Activated CD8-positive, alpha-beta memory T cell treated with anti-CD3 and anti-CD28 coated beads, Interleukin-2, amount 50 U/mL, for 48 hours (primary cell): ENCODE measurements around the gene QRFP.

ENCODE experiments used
- DNase-seq: peaks from one replicate; pipeline ENCODE4 v3.0.0-alpha.2; 2020

QRFP gene

DNA sequence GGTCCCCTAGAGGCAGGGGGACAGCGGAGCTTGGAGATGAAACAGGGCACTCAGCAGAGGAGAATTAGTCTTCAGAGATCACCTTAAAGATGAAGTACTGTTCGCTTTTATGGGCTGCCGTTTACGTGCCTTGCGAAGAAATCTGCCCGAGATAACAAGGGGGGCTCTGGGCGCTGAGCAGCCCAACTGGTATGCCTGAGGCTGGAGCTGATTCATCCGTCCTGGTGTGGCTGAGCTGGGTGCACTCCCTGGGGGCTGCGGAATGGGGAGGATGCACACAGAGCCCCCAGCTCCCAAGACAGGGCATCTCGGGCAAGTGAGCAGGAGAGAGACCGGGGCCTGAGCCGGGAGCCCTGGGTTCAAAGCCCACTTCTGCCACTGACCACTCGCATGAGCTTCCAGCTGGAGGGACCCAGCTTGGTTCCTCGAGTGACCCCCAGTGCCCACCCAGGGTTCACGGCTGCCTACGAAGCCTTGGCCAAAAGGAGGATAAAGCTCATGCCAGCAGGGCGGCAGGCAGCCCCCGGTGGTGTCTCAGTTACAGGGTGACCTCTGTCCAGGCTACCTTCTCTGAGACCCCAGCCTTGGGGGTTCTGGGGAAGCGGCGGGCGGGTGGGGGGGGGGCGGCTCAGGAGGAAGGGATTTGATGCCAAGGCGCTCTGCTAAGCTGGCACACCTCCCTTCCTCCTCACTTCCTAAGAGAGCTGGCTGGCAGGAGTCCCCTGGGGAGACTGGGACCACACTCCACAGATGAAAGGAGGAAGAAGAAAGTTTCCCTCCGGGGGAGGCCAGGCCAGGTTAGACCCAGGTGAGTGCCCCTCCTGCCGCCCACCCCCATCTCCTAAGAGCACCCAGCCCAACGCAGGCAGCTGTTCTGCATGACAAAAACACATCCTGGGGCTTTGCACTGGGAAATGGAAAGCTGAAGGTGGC is 36.8 kb upstream of the QRFP start:
- DNase-seq: no peak

DNA sequence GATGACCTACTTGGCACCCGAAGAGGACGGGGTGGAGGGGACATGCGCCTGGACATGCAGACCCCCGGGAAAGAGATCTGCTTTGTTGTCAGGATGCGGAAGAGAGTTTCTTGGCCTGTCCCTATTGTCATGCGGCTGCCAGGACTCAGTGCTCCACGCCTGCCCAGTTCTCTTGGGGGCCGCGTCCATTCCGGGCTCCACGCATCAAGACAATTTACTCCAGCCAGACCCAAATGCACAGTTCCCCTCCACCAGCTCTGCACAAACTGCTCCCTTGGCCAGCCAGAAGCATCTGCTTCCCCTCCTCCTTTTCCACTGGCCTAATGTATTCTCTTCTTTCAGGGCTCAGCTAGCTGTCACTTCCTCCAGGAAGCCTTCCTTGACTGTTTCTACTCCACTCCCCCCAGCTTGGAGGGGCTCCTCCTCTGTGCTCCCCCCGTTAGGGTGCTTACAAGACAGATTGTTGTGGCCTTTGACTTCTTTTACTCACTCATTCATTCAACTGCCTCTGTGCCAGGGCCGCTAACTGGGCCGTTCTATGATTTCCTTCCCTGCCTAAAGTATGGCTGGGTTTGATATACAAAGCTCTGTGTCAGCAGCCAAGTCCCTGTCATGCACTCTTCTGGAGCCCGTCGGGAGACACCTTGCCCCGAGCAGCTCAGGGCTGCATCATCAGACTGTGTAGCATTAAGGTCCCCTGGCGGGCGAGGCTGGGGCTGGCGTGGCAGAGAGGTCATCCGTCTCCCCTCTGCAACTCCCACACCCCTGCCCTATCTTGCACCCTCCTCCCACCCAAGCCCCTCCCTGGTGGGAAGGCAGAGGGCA is 35.9 kb upstream of the QRFP start:
- DNase-seq: no peak

DNA sequence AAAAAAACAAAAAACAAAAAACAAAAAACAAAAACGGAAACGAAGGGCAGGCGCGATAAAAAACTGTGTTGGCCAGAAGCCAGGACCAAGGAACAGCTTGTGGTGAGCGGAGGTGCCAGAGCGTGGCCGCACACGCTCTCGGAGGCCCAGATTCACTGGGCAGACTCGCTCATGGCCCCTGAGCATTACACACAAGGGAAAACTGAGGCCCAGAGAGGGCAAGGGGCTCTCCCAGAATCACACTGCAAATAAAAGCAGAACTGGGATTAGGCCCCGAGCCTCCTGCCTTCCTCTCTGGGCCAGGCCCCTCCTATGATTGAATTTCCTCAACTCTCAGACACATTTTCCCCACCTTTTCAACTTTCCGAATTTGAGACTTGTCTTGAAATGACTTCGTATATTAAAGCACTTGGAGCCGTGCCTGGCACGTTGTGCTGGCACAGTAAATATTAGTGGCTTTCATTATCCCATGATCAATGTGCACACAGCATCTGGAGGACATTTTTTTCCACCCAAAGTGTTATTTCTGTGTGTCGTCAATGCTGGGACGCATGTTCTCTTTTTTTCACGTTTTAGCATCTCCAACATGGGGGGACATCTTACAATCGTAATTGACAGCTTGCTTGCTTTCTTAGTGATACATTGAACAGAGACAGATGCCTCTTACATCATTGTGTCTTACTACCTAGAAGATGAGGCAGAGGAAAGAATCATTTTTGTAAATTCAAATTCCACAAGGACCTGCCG is 35.1 kb upstream of the QRFP start:
- DNase-seq: no peak

DNA sequence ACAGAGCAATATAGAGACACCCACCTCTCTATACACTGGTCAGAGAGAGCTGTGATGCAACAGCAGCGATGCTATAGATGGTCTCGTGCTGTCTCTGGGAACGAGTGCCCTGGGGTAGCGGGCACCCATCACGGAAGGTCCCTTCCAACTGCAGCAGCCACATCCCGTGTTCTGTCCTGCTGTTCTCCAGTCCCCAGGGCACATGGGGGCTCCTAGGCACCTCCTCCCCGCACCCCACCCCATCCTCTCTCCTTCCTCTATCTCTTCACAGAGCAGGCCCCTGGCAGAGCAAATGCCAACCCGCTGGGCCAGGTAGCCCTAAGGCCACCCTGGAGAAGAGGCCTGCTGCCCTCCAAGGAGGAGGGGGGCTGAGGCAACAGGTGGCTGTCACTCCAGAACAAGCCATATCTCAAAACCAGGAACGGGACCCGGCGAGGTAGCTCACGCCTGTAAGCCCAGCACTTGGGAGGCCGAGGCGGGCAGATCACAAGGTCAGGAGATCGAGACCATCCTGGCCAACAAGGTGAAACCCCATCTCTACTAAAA is 34.3 kb upstream of the QRFP start:
- no peak for DNase-seq

DNA sequence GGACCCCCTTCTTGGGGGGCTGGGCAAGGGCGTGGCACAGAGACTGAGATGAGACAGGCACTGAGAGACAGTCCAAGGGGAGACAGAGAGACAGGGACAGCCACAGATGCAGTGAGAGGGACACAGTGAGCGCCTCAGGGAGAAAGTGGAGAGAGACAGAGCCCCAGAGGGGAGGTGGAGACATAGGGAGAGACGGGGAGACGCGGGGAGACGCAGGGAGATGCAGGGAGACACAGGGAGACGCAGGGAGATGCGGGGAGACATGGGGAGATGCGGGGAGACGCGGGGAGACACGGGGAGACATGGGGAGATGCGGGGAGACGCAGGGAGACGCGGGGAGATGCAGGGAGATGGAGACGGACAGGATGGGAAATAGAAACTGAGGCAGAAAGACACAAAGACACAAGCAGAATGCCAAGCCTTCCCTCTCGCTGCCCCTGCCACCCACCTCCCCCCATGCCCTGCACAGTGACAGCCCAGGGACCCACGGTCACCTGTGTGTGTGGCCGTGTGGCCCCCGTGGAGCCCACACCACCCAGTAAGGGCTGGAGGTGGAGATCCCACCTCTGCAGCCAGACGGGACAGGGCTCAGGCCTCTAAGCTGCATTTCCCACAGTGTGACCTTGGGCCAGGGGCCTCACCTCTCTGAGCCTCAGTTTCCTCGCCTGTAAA is 33.7 kb upstream of the QRFP start:
- DNase-seq: no peak

DNA sequence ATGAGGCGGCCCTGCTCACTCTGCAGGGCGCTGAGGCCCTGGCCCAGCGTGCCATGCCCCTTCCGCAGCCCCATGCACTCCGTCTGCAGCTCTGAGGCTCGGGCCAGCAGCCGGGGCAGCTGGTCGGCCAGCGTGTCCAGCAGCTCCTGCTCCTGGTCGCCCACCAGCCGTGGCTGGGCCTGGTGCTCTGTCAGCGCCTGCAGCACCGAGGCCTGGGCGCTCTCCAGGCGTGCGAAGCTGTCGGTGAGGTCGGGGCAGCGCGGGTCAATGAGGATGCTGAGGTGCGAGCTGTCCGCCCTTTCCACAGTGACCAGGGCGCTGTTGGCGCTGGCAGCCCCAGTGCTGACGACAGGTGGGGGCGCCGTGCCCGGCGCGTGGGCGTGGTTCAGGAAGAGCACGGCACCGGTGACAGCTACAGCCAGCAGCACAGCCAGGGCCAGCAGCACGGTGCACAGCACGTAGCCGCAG is 33.0 kb upstream of the QRFP start:
- no peak for DNase-seq

DNA sequence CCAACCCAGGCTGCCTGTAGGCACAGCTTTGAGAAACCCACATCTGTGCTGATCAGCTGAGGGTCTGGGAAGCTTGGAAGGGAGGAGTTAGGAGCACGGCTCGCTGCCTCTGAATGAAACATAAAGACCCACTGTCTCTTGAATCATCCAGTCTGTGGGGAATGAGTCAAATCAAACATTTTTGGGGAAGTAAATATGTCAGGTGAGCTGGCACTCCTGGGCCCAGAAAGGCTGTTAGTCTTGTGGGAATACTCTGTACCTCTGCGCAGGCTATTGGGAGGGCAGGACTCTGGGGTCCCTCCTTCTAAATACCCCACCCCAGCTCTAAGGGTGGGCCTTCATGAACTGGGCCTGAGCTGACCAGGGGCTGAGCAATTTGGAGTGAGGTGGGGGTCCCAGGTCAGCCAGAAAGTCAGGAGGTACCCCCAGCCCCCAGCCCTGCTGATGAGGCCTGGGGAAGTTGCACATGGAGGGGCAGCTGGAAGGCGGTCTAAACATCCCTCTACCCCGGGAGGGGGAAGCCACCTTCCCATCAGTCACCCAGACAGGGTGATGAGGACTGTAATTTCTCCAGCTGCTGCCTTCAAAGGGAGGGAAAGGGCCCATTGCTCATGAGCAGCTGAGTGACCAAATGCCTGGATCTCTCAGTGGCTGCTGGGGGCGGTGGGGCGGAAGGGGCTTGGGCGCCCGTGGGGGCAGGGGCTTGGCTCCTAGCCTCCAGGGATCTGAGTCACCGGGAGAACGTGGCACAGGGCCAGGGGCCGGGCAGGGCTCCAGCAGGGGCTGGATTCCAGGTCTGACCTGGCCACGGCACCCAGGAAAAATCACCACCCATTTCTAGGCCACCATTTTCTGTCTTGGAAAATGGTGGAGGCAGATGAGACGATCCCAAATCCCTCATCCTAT is 31.6 kb upstream of the QRFP start:
- no peak for DNase-seq

DNA sequence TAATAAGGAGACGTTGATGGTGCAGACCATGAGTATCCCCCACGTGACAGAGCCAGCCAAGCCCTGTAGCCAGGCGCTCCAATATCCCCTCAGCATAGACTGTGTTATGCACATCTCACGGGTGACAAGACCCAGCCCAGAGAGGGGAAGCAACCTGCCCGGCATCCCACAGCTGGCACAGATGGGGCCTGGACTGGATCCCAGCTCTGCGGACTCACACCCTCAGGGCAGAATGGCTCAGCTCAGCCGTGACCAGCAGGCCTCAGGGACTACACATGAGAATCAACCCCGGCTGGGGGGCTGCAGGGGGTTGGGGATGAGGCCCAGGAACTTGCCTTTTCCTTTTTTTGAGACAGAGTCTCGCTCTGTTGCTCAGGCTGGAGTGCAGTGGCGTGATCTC is 30.7 kb upstream of the QRFP start:
- DNase-seq: no peak

DNA sequence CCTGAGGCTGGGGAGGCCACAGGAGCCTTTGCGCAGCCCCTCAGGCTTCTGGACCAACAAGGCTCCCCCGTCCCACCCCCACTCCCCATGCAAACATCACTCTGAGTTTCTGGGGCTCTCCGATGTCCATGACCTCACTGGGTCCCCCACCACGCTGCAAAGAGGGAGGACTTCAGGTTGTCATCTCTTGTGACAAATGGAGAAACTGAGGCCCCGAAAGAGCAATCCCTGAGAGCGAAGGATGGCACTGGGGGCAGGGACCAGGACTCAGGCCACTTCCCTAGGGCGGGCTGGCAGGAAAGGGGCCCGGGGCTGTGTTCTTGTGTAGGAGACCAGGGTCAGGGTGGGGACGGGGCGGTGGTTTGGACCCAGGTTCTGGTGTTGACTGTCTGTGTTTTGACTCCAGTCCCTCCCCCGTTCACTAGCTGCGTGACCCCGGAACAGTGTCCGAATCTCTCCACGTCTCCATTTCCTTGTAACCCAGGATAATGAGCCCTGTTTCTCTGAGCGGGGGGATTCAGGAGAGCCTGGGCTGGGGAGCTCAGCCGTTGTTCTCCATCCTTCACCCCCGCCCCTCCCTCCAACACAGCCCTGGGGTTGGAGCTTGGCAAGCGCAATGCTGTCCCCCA is 28.6 kb upstream of the QRFP start:
- no peak for DNase-seq

DNA sequence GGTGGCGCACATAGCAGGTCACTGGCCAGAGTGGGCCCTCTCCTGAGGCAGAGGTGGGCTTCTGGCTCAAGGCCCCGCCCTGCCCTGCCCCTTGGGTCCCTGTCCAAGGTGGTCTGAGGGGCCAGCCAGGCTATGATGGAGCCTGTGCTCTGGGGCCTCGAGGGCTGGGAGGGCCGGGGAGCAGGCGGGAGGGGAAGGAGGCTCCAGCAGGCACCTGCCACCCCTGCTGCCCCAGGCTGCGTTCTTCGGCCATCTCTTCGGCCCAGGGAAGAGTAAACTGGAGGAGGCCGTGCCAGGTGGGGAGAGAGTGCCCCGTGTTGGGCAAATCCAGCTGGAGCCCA is 27.8 kb upstream of the QRFP start:
- DNase-seq: no peak

DNA sequence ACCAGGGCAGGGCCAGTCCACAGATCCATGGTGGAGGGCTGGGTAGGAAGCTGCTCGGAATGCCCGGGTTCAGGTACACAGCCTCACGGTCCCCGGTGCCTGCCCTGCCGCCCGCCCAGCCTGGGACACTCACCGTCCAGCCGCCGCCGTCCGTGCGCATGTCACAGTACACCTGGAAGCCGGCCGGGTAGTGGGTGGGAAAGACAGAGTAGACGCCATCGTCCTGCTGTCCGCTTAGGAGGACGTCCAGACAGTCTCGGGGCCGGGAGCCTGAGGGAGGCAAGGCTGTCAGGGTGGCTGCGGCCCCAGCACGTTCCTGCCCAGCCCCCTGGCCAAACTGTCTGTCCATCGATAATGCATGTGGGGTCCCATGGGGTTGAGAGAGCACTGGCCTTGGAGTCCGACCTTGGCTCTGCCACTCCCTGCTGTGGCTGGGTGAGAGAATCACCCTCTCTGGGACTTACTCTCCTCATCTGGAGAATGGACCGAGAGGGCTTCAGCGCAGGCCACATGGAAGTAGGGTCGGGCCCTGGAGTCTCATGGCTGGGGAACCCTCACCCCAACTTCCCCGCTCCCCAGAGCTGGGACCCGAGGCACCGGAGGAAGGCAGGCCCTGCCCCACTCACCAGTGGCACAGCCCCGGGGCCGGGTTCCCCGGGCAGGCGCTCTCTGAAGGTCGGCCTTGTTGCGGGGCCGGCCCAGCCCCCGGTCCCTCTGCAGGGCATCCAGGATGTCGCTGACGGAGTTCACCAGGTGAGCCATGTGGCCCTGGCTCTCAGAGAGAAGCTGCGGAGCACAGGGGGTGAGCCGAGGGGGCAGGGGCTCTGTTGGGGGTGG is 27.2 kb upstream of the QRFP start:
- DNase-seq: no peak

DNA sequence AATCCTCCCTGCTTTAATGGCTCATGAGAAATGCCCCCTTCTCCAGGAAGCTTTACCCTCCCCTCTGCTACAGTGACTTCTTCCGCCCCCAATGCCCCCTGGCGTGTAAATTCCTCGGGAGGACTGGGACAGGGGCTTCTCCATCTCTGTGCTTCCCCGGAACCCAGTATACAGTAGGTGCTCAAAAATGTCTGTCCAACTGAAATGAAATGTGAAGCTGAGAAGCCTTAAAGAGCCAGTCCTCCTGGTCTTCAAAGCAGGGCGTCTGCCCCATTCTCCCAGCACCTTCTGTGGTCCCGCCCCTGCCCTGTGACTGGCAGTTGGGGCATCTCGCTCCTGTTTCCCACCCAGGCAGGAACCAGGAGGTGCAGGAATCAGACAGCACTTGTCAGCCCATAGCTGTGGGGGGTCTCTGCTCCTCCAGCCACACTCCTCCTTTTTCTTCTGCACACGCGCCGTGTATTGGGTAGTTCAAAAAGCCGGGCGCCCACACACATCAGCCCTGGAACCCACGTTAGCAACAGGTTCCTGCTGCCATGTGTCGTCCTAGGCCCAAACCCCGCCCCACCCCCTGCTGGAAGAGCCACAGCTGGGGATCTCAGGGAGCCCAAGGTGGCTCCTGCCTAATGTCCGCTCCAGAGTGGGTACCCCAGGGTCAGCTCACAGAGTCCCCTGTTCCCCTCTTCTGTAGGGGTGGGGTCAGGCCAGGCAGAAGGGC is 26.4 kb upstream of the QRFP start:
- DNase-seq: no peak

DNA sequence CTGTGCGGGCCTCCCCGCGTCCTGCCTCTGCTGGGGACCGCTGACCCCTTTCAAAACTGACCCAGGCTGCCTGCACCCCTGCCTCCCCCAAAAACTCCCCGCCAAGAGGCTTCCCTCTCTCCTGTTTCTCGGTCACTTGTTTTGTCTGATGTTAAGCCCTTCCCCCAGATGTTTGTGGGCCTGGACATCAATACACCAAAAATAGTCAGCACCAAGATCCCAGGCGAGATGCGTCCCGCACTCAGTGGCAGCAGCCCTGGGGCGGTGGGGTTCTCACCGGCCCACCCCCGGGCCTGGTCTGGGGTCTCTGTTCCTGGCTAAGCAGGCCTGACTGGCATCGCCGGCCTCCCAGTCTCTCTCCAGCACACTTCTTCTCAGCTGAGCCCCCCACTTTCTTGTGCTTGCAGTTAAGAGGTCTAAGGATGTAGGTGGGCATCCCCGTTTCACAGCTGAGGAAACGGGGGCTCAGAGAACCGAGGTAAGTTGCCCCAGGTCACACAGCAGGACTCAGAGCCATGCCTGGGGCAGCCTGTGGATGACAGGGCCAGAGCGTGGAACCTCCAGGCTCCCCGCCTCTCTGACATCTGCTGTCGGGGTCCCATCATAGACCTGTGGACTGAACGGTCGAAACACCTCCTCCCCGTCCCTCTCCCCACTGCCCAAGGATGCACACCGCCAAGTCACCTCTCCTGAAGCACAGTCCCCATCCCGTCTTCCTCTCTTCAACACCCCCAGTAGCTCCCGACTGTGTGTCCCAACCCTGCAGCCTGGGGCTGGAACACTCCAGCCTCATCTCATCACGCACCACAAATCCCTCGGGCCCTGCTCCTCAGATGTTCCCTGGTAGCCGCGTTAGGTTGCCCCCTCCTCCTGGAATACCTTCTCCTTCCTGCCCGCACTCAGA is 25.6 kb upstream of the QRFP start:
- DNase-seq: no peak

DNA sequence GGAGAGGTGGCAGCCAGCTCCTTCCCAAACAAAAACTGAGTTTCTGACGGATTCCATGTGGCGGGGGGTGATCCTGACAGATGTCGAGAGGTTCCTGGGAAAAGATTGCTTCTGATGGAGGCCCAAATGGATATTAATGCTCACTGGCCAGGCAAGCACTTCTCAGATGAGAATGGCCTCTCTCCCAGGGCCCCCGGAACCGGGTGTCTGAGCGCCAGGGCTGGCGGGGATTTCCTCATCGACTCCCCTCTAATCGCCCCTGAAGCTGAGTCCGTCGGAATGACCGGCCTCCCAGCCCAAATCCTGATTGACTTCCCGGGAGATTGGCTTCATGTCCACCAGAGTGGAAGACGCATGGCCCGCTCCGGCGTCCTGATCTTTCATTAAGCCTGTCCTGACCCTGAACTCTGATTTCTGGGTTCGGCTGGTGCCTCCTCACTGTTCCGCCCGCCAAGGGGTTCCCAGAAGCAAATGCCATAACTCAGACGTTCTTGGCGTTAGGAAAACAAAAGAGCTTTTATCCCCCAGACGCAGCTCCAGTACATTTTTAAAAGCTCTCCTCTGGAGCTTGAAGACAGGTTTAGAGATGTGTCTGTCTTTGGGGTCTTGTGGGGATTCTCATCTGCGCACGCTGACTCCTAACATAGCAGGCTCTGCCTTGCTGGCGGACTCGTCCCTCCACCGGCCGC is 24.8 kb upstream of the QRFP start:
- DNase-seq: no peak

DNA sequence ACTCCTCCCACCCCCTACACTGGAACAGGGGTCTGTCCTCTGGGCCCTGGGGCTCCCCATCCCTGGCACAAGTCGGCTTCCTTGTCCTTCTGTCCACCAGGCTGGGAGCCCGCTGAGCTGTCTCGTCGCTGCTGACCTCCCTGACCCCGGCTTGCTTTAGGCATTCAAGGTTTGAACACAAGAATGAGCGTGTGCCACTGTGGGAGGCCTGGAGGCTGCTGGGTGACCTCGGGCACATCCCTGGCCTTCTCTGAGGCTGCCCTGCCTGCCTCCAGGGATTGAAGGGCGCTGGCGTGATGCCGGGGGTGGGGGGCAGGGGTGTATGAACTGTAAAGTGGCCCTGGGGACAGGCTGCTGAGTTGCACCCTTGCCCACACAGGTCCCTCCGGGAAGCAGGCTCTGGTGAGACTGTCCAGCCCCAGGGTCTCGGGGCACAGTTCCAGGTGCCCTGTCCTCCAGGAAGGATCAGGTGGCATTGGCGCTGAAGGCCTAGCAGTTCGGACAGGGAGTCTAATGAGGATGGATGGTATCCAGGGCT is 24.2 kb upstream of the QRFP start:
- no peak for DNase-seq

DNA sequence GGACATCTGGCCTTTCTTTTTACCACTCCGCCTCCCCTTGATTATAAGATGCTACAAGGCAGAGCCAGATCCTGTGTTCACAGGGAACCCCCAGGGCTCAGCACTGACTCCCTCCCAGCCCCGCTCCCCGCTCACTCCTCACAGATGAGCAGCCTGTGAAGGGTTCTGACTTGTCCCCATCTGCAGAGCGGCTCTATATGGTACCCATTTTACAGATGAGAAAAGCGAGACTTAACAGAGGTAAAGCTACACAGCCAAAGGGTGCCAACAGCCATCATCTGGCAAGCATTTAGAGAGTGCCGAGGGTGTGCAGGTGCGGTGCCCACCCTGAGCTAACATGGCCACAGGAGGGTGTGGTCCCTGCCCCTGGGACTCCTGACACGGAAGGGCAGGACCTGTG is 23.6 kb upstream of the QRFP start:
- no peak for DNase-seq

DNA sequence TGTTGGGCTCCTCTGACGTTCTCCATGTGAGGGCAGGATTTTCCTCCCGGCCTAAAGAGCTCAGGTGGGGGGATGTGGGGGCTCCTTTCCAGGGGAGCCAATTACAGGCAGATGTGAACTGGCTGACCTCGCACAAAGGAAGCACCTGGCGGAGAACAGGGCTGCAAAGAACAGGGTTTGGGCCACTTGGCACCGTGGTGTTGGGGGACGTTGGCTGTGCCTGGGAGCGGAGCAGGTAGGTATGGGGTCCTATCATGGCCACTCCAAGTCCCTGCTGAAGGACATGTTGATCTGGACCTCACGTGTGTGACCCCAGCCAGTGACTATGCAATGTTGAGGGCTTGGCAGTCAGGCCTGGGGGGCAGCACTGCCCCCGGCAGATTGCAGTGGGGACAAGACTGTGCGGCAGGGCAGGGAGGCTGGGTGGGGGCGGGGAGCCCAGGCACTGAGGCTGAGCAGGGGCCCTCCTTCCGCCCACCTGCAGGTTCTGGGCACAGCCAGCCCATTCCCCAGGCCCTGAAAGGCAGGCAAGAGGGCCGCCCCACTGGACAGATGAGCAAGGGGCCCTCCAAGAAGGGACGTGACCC is 23.0 kb upstream of the QRFP start:
- no peak for DNase-seq
